GM23248 (cell line): ENCODE results near the gene TAF3.

Source experiments
- EZH2 ChIP-seq: fragments of 200-600 bp; sonication (generic); IDR thresholded peaks from 2 replicates; pipeline ENCODE4 v1.6.1; 2018; ENCODE audit warnings: antibody characterized with exemption, mild to moderate bottlenecking; ENCODE audit not compliant: insufficient read depth, poor library complexity, severe bottlenecking
- EZH2phosphoT487 ChIP-seq: fragments of 200-600 bp; sonication (generic); IDR thresholded peaks from 2 replicates; pipeline ENCODE4 v1.6.1; 2018; ENCODE audit warnings: antibody characterized with exemption, moderate library complexity, mild to moderate bottlenecking, low read depth; ENCODE audit not compliant: insufficient read depth

DNA sequence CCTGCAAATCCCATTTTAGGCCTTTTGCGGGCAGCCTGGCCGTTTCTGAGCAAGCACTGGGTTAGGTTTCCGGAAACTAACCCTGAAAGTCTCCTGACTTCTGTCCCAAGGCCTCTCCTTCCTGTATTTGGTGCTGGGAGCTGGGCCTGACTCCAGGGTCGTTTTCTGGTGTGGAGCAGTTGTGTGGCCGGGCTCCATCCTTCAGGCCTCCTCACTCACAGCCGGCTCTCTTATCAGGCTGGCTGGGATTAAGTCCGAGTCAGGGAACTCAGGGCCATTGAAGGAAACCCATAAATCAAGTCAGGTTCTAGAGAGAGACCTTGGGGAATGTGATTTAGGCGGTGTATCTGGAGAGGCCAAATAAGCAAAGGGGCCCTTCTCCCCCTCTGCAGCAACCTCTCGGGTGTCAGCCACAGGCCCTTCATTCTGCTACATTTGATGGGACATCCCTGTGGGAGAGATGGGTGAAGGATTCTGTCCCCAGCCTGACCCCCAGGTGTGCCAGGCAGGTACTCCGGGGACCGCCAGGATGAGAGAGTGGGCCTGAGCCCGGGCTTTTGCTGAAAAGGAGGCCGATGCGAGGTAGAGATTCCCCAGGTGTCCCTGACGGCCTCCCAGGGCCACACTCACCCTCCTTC is 239.4 kb downstream of the TAF3 start:
- TF ChIP-seq EZH2phosphoT487, result no peak
- no peak for TF ChIP-seq EZH2
